ENCODE data around the gene ZGPAT.

The ZGPAT gene

DNA sequence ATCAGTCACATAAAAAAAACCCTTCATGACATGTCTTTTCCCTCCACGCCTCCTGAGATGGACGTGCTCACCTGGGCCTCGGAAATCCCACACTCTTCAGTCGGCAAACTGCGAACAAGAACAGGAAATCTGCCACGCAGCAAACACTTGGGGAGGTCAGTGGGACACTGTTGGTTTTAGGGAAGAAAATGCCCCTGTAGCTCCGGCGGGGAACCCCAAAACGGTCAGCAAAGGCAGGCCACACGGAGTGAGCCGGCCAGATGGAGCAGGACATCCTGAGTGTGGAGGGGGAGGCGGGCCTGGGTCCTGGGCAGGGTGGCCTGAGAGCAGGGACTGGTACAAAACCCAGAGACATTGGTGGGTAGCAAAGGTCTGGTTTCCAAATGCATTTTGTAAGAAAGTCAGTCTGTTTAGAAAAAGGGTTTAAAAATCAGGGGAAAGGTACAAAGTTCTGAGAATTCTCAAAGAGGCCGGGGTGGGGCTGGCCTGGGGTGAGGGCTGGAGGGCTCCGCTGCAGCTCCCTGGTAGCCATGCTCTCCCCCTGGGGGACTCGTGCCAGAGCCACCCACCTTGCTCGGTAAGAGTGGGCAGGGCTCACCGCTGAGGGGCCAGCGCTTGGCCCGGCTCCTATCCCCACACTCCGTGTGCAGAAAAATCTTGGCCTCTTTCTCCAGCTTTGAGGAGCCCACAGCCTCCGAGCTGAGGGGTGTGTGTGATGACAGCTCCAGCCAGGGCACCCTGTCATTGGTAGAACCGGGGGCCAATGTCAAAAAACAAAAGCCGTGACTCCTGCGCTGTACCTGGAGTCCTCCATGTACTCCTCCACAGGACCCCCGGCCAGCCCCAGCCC lies 37.0 kb downstream of the ZGPAT start:
- Histone ChIP-seq H3K4me2 (no peak overlapping the region), H3K27ac (no peak overlapping the region), H3K4me3 (IDR thresholded peaks at IDR 0.05; ENCODE audit: insufficient read depth, low read depth, low read length) (no peak overlapping the region), H3K79me2 (ENCODE audit: insufficient read depth, low read depth) (no peaks in the 10 kb centered on the region), H3K27me3 (ENCODE audit: insufficient read depth, low read depth) (peaks cover 18% of the 10 kb centered on the region; the same call in 1 of the 2 replicates), H3K36me3 (ENCODE audit: insufficient read depth) (no peaks in the 10 kb centered on the region), H3K9ac (no peak overlapping the region), H3K4me1 (ENCODE audit: low read depth, poor library complexity, severe bottlenecking) (peaks cover 5% of the 10 kb centered on the region), H2AFZ (ENCODE audit: low read depth) (no peak overlapping the region), H4K20me1 (ENCODE audit: insufficient read depth) (no peaks in the 10 kb centered on the region)
- TF ChIP-seq, protein P1, sequence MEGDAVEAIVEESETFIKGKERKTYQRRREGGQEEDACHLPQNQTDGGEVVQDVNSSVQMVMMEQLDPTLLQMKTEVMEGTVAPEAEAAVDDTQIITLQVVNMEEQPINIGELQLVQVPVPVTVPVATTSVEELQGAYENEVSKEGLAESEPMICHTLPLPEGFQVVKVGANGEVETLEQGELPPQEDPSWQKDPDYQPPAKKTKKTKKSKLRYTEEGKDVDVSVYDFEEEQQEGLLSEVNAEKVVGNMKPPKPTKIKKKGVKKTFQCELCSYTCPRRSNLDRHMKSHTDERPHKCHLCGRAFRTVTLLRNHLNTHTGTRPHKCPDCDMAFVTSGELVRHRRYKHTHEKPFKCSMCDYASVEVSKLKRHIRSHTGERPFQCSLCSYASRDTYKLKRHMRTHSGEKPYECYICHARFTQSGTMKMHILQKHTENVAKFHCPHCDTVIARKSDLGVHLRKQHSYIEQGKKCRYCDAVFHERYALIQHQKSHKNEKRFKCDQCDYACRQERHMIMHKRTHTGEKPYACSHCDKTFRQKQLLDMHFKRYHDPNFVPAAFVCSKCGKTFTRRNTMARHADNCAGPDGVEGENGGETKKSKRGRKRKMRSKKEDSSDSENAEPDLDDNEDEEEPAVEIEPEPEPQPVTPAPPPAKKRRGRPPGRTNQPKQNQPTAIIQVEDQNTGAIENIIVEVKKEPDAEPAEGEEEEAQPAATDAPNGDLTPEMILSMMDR (conservative IDR thresholded peaks at IDR 0.05; ENCODE audit: low read depth, low read length) = no peak

DNA sequence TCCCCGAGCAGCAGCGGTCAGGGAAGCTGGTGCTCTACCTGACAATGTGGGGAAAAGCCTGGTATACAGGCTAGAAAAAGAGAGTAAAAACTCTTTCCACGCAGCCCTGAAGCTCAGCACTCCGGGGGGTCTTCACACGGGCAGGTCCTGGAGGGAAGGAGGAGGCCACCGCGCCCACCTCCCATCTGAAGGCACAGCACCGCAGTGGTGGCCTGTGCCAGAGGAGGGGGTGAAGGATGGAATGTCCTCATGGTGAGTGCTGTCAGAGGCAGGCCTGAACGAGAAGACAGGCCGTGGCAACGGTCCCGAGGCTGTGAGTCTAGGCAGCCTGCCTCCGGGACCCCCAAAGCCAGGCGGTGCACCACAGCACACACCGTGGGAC lies 37.6 kb downstream of the ZGPAT start:
- Histone ChIP-seq H3K36me3 (ENCODE audit: insufficient read depth) (no peaks in the 10 kb centered on the region), H4K20me1 (ENCODE audit: insufficient read depth) (no peaks in the 10 kb centered on the region), H3K27ac (no peak overlapping the region), H3K79me2 (ENCODE audit: insufficient read depth, low read depth) (no peaks in the 10 kb centered on the region), H3K27me3 (ENCODE audit: insufficient read depth, low read depth) (peaks cover 24% of the 10 kb centered on the region; the same call in 1 of the 2 replicates), H3K9ac (no peak overlapping the region), H3K4me2 (no peak overlapping the region), H3K4me3 (IDR thresholded peaks at IDR 0.05; ENCODE audit: insufficient read depth, low read depth, low read length) (no peak overlapping the region), H3K4me1 (ENCODE audit: low read depth, poor library complexity, severe bottlenecking) (peaks cover 4% of the 10 kb centered on the region), H2AFZ (ENCODE audit: low read depth) (no peak overlapping the region)
- TF ChIP-seq, protein P1 (conservative IDR thresholded peaks at IDR 0.05; ENCODE audit: low read depth, low read length) = no peak

DNA sequence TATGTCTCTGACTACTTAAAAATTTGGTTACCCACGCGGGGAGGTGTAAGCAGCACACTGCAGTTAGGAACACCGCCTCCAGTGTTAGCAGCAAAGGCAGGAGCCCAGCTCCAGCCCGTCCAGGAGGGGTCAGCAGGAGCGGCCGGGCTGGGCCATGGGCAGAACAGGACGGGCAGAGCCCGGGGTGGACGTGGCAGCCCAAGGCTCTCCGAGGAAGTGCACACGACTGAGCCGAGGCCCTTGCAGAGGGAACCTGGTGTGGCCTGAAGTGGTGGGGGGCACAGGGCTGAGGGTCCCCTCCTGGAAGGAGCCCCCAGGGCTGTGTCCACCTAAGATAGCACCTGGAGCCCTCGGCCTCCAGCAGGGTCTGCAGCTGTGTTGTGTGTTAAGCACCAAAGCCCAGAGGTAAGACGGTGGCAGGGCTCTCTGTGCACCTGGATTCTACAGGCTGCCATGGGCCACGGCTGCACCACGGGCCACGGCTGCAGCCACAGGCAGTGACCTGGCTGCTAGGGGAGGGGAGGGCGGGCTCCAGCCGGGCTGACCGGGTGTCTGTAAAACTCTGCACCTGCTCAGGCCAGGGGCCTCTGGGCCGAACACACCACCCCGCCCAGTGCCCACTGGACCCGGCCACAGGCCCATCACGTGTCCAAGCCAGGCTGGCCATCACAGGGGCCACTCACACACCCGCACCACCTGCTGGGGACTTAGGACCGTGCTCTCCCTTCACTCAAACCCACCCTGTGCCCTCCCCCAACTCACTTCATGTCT lies 38.3 kb downstream of the ZGPAT start:
- H3K4me3 ChIP-seq (IDR thresholded peaks at IDR 0.05; ENCODE audit: insufficient read depth, low read depth, low read length) = no peak overlapping the region
- H2AFZ ChIP-seq (ENCODE audit: low read depth) = no peak overlapping the region
- H4K20me1 ChIP-seq (ENCODE audit: insufficient read depth) = no peaks in the 10 kb centered on the region
- no peaks in the 10 kb centered on the region for H3K79me2 ChIP-seq (ENCODE audit: insufficient read depth, low read depth)
- no peak overlapping the region for H3K4me2 ChIP-seq
- H3K9ac ChIP-seq = no peak overlapping the region
- H3K27ac ChIP-seq = no peak overlapping the region
- TF ChIP-seq, protein P1 (conservative IDR thresholded peaks at IDR 0.05; ENCODE audit: low read depth, low read length) = no peak
- H3K36me3 ChIP-seq (ENCODE audit: insufficient read depth) = no peaks in the 10 kb centered on the region
- H3K4me1 ChIP-seq (ENCODE audit: low read depth, poor library complexity, severe bottlenecking) = no peaks in the 10 kb centered on the region
- peaks cover 29% of the 10 kb centered on the region; the same call in 1 of the 2 replicates for H3K27me3 ChIP-seq (ENCODE audit: insufficient read depth, low read depth)

DNA sequence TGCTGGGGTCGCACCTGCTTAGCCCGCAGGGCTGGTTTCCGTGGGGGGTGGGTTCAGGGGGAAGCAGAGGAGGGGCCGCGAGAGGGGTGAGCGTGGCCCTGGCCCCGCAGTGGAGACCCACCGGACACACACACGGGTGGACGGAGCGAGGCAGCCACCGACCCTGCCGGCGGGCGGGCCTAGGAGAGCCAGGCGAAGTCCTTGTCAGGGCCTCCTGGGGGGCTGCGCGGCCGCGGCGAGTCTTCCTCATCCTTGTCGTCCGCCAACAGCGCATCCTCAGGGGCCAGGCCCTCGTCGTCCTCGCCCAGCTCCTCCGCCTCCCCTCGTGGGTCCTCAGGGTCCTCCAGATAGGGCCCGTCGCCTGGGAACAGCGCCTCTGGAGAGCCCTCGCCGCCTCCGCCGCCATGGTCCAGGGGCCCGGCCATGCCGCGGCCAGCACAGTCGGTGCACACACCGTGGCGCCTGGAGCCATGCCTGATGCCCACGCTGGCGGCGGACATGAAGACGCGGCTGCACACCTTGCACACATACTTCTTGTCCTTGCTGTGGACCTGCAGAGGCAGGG lies 39.0 kb downstream of the ZGPAT start:
- H3K4me1 ChIP-seq (ENCODE audit: low read depth, poor library complexity, severe bottlenecking) = no peaks in the 10 kb centered on the region
- no peaks in the 10 kb centered on the region for H3K36me3 ChIP-seq (ENCODE audit: insufficient read depth)
- no peaks in the 10 kb centered on the region for H3K79me2 ChIP-seq (ENCODE audit: insufficient read depth, low read depth)
- H4K20me1 ChIP-seq (ENCODE audit: insufficient read depth) = no peaks in the 10 kb centered on the region
- H3K27ac ChIP-seq = no peak overlapping the region
- H3K27me3 ChIP-seq (ENCODE audit: insufficient read depth, low read depth) = peaks cover 29% of the 10 kb centered on the region; the same call in 1 of the 2 replicates
- TF ChIP-seq, protein P1 (conservative IDR thresholded peaks at IDR 0.05; ENCODE audit: low read depth, low read length) = no peak
- no peak overlapping the region for H3K4me2 ChIP-seq
- H2AFZ ChIP-seq (ENCODE audit: low read depth) = no peak overlapping the region
- H3K4me3 ChIP-seq (IDR thresholded peaks at IDR 0.05; ENCODE audit: insufficient read depth, low read depth, low read length) = no peak overlapping the region
- no peak overlapping the region for H3K9ac ChIP-seq

Measured in KMS-11 (cell line).